GM15510 (cell line): ENCODE measurements around the gene SAMD4B.

Source experiments
- POLR2A ChIP-seq: IDR thresholded peaks from 3 replicates; pipeline ENCODE4 v1.6.1; 2011; ENCODE audit warnings: borderline replicate concordance; ENCODE audit not compliant: insufficient read length; ENCODE audit errors: extremely low read depth

Gene SAMD4B

DNA sequence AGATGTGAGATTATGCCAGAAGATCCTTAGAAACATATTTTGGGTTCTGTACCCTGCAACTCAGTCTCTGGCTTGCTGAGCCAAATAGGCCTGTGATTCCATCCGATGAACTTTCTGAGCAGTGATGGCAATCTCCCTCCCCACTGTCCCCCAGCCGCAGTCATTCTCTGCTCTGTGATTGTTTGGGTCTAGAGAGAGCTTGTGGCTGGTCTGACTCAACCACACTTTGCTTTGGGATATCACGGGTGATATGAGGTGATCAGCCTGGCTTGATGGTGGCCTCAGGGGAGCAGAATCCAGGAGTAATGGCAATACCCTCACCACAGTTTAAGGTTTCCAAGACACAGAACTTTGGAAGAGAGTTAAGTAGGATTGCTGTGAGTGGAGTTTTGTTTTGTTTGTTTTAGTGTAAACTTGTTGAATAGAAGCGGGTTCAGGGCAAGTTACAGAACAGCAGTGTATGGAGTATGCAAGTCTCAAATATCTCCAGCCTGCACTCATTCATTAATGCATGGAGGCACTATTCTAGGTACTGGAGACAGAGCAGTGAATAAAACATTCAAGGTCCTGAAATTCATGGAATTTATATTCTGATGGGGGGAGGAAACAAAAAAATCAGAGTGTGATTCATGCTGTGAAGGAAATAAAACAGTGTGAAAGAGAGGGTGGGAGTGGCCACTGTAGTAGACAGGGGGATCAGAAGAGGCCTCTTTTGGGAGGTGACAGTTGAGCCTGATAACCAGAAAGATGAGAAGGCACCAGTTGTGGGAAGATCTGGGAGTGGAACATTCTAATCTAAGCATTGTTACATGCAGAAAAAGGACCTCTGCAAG lies 5.3 kb downstream of the SAMD4B start:
- TF ChIP-seq POLR2A = no peak

DNA sequence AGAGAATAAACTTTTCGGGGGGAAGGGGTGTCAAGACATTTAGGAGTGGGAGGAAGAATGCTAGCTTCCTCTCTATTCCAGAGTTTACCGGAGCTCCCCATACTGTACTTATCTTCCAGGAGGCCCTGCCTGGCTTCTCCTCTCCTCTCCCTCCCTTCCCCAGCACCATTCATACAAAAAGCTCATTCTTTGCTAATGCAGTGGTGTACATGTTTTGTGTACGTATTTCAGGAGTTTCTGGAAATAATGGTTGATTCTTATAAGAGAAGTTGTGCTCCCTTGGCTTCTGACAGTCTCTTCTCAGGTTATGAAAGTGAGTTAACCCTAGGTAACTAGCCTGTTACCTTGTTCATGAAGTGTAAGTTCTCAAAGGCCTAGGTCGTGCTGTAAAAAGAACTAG lies 7.1 kb downstream of the SAMD4B start:
- TF ChIP-seq POLR2A = no peak

DNA sequence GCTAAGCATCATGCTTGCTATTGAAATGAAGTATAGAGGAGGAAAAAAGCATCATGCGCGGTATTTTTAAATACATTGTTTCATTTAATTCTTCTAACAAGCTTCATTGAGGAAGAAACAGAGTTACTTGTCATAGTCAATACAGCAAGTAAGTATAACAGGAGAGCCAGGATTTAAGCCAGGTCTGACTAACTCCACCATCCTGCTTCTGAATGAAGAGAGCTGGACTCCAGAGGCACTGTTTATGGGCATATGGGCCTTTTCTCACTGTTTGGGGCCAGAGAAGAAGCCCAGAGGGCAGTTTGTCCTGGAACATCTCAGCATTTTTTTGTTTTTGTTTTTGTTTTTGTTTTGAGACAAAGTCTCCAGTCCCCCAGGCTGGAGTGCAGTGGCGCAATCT lies 7.9 kb downstream of the SAMD4B start:
- no peak for TF ChIP-seq POLR2A

- TF ChIP-seq POLR2A = no peak
Observed at GRCh38 chr19:39351537-39352064, 9.4 kb downstream of the SAMD4B start.

DNA sequence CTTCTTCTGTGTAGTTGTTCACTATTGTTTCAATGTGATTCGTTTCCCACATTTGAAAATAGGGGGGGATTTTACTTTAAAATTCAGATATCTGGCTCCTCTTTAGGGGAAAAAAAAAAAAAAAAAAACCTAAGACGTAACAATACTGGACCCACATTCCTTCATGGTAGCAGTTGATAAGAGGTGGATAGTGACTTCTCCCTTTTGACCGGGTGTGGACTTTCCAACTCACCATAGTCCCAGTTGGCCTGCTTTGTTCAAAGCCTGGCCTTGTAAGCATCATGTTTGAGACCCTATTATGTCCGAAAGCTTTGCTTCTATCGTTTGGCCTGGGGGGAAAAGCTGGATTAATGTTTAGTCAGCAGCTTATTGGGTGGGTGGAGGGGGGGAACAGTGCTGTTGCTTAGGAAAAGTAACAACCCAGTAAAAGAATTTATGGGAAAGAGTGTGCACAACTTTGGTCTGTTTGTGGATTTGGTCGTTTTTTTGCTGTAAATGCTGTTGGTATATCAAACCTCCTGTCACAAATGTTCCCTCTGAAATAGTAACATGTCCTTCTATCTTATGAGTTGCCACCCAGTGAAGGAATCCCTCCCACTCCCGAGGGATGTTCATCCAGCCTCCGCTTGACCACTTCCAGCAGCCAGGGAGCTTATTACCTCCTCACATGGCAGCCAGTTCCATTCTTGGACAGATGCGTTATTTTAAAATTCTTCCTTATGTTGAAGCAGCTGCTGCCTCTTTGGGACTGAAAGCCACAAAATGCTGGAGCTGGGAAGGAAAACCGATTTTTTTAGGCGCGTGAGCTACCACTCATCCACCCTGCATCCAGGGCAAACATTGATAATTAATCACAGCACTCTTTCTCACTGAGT lies 10.4 kb downstream of the SAMD4B start:
- TF ChIP-seq POLR2A = no peak

DNA sequence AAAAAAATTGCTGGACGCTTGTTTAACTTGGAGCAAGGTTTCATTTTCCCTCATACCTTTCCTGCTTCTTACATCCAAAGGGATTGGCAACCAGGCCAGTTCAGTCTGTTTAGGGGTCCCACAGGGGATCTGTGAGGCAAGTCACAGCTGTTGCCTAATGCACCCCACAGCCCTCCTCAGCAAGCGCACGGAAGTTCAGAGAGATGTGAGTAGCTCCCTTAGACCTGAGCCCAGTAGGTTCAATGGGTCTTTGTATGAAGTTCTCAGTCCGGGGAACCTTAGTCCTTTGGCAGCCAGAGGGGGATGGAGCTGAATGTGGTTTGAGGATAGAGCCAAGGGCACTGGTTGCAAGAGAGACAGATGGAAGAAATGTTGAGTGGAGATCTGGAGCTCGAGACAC lies 13.0 kb downstream of the SAMD4B start:
- TF ChIP-seq POLR2A = no peak

DNA sequence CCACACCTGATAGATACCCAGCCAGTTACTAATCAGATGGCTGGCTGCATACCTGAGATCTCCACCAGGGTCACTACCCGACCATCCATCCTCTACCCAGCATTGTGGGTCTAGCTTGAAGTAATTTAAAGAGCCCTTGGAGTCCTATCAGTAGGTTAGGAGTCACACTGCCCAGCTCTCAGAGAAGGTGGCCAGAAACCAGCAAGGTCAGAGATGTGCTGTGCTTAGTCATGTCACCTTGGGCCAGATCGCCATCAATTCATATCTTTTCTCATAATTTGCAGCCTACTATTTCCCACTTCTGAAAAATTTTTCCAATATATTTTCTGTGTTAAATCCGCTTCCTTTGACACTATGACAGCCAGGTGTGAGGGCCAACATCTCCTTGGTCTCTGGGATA lies 13.9 kb downstream of the SAMD4B start:
- no peak for TF ChIP-seq POLR2A

GRCh38 chr19:39356647-39357046 lies 14.4 kb downstream of the SAMD4B start:
- TF ChIP-seq POLR2A = no peak

DNA sequence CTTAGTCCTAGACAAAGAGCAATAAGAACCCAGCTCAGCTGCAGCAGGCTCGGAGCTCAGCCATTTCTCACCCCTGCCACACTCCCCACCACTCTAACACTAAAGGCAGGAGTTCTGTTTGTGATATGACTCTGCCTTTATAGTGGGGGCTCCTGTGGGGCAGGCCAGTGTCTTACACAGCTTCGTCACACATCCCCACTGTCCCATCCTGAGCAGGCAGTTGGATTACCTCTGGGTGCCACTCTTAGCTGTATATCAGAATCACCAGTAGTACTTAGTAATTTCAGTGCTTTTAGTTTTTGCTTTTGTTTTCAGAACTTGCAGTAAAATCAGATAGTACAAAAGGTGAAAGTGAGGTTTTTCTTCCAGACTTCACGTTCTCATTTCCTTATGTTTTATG lies 16.8 kb downstream of the SAMD4B start:
- TF ChIP-seq POLR2A = no peak

- TF ChIP-seq POLR2A = no peak
Observed at GRCh38 chr19:39360599-39360998, 18.4 kb downstream of the SAMD4B start.

- TF ChIP-seq POLR2A = no peak
Observed at GRCh38 chr19:39362682-39363657, 20.7 kb downstream of the SAMD4B start.

- no peak for TF ChIP-seq POLR2A
Observed at GRCh38 chr19:39363901-39364457, 21.8 kb downstream of the SAMD4B start.

- TF ChIP-seq POLR2A = no peak
Observed at GRCh38 chr19:39365531-39365930, 23.3 kb downstream of the SAMD4B start.

GRCh38 chr19:39369200-39369599 lies 27.0 kb downstream of the SAMD4B start:
- TF ChIP-seq POLR2A = no peak
